ENCODE results near the gene PLCG2. TPM values are rescaled to one million over a fixed set of nuclear protein-coding genes. Genes with fewer than 3 reads are reported as not detected.

The PLCG2 gene
- total RNA-seq, 1 experiment from 2014 or later, result 3.5 TPM

- no peaks in the 10 kb centered on the region for H3K36me3 ChIP-seq (ENCODE audit: low read depth, low read length)
- no peaks in the 10 kb centered on the region for H3K9me2 ChIP-seq (replicated peaks; ENCODE audit: low read length)
- no peaks in the 10 kb centered on the region for H3K9me3 ChIP-seq (ENCODE audit: low read length)
- no peak overlapping the region for H3K27ac ChIP-seq (ENCODE audit: low read length)
- ATAC-seq, result no peak
- no peaks in the 10 kb centered on the region for H4K20me1 ChIP-seq (ENCODE audit: low read length)
- no peak overlapping the region for H3K4me2 ChIP-seq (ENCODE audit: low read length)
- no peaks in the 10 kb centered on the region for H3K79me2 ChIP-seq (ENCODE audit: low read length)
- TF ChIP-seq EZH2 (IDR thresholded peaks at IDR 0.05; ENCODE audit: low read length, unreplicated experiment) (no peak), EZH2phosphoT487 (IDR thresholded peaks at IDR 0.05; ENCODE audit: borderline replicate concordance, low read length) (no peak), CTCF (conservative IDR thresholded peaks at IDR 0.05; ENCODE audit: low read depth, low read length) (no peak)
- ChIA-PET CTCF (no interaction called here), POLR2A (ENCODE audit: unreplicated experiment) (interaction anchor here (0.6 kb wide), 1 partner anchor 806 kb away, joined by 4 read pairs; no protein-coding TSS in a partner anchor)
- H3F3A ChIP-seq (ENCODE audit: low read length, unreplicated experiment), result no peaks in the 10 kb centered on the region
- H3K27me3 ChIP-seq (ENCODE audit: low read length), result no peaks in the 10 kb centered on the region
- H3K9ac ChIP-seq (ENCODE audit: low read length), result no peak overlapping the region
- intact Hi-C loops (cut with micrococcal nuclease), result no loop called here
- H3K4me3 ChIP-seq (ENCODE audit: low read length), result no peak overlapping the region
- no peak for DNase-seq
- peaks cover 12% of the 10 kb centered on the region for H3K4me1 ChIP-seq (ENCODE audit: insufficient read depth, low read length)
- BruUV-seq (replicated peaks), result no TSS peak
- no peak overlapping the region for H2AFZ ChIP-seq (ENCODE audit: low read length)
These were observed 208.0 kb downstream of the PLCG2 start for GRCh38 chr16:81987121-81987520.

DNA sequence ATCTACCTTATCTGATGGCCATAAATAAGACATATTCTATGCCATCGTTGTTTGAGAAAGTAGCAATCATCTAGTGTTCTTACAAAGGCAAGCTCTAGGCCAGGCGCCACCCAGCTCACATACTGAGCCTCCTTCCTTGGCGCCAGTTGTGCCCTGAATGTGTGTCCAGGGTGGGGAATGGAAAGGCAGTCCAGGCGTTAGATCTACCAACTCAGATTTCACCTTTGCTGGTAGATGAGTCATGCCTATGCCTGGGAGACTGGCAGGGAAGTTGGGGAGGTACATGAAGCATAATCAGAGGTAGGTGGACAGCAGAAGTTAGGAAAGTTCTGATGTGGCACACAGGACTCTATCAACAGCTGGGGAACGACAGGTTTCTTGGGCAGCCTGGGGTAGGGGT is 208.6 kb downstream of the PLCG2 start:
- BruUV-seq (replicated peaks), result no TSS peak
- no peak overlapping the region for H3K27ac ChIP-seq (ENCODE audit: low read length)
- H3K9me2 ChIP-seq (replicated peaks; ENCODE audit: low read length), result no peaks in the 10 kb centered on the region
- H3K4me1 ChIP-seq (ENCODE audit: insufficient read depth, low read length), result peaks cover 12% of the 10 kb centered on the region
- H3F3A ChIP-seq (ENCODE audit: low read length, unreplicated experiment), result no peaks in the 10 kb centered on the region
- H3K4me3 ChIP-seq (ENCODE audit: low read length), result no peak overlapping the region
- POLR2A ChIA-PET (ENCODE audit: unreplicated experiment), result no interaction called here
- no peak overlapping the region for H3K4me2 ChIP-seq (ENCODE audit: low read length)
- H3K9ac ChIP-seq (ENCODE audit: low read length), result no peak overlapping the region
- no peaks in the 10 kb centered on the region for H4K20me1 ChIP-seq (ENCODE audit: low read length)
- no peaks in the 10 kb centered on the region for H3K27me3 ChIP-seq (ENCODE audit: low read length)
- H2AFZ ChIP-seq (ENCODE audit: low read length), result no peak overlapping the region
- H3K36me3 ChIP-seq (ENCODE audit: low read depth, low read length), result no peaks in the 10 kb centered on the region
- ATAC-seq (peak; percentile 97), DNase-seq (peak; percentile 57)
- no peaks in the 10 kb centered on the region for H3K79me2 ChIP-seq (ENCODE audit: low read length)
- intact Hi-C loops (cut with micrococcal nuclease), result no loop called here
- TF ChIP-seq CTCF (conservative IDR thresholded peaks at IDR 0.05; ENCODE audit: low read depth, low read length) (no peak), EZH2 (IDR thresholded peaks at IDR 0.05; ENCODE audit: low read length, unreplicated experiment) (no peak), EZH2phosphoT487 (IDR thresholded peaks at IDR 0.05; ENCODE audit: borderline replicate concordance, low read length) (no peak)
- CTCF ChIA-PET, result no interaction called here
- H3K9me3 ChIP-seq (ENCODE audit: low read length), result no peaks in the 10 kb centered on the region

DNA sequence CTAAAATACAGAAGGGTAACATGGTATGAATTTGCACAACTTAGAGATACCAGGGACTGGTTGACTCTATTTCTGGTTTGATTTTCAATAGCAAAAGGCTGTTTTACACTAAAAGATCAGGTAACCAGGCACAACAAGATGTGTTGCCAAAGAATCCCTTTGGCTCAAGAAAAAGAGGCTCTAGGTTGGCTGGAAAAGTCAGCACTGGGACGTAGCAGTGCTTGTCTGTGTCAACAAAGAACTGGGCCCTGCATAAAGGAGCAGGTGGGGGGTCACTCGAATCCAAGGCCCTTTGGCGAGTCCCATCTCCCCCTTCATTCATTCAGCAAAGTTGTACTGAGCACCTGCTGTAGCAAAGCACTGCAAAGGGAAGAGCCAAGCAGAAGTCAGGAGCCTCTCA is 213.8 kb downstream of the PLCG2 start:
- Histone ChIP-seq H3K9ac (ENCODE audit: low read length) (no peak overlapping the region), H3K4me2 (ENCODE audit: low read length) (no peak overlapping the region), H3K27me3 (ENCODE audit: low read length) (no peaks in the 10 kb centered on the region), H3K9me3 (ENCODE audit: low read length) (no peaks in the 10 kb centered on the region), H3F3A (ENCODE audit: low read length, unreplicated experiment) (no peaks in the 10 kb centered on the region), H3K4me1 (ENCODE audit: insufficient read depth, low read length) (peaks cover 38% of the 10 kb centered on the region), H2AFZ (ENCODE audit: low read length) (no peak overlapping the region), H3K9me2 (replicated peaks; ENCODE audit: low read length) (no peaks in the 10 kb centered on the region), H3K4me3 (ENCODE audit: low read length) (no peak overlapping the region), H4K20me1 (ENCODE audit: low read length) (no peaks in the 10 kb centered on the region), H3K36me3 (ENCODE audit: low read depth, low read length) (no peaks in the 10 kb centered on the region), H3K27ac (ENCODE audit: low read length) (no peak overlapping the region), H3K79me2 (ENCODE audit: low read length) (no peaks in the 10 kb centered on the region)
- CTCF ChIA-PET, result no interaction called here
- no peak for TF ChIP-seq EZH2phosphoT487 (IDR thresholded peaks at IDR 0.05; ENCODE audit: borderline replicate concordance, low read length)
- TF ChIP-seq EZH2 (IDR thresholded peaks at IDR 0.05; ENCODE audit: low read length, unreplicated experiment), result no peak
- TF ChIP-seq CTCF (conservative IDR thresholded peaks at IDR 0.05; ENCODE audit: low read depth, low read length), result no peak
- DNase-seq (no peak), ATAC-seq (no peak)
- intact Hi-C loops (cut with micrococcal nuclease), result no loop called here
- POLR2A ChIA-PET (ENCODE audit: unreplicated experiment), result no interaction called here
- BruUV-seq (replicated peaks), result no TSS peak
